Heart right ventricle (tissue), 16 donors: ENCODE results near the gene CNPPD1. TPM values are rescaled to one million over a fixed set of nuclear protein-coding genes. Genes with fewer than 3 reads are reported as not detected.
A peak's percentile ranks its signal among the peaks of the same experiment; 100 is the strongest.

Experiments used
- ATAC-seq, 8 donors: fragments of 200-7000 bp; cut with Tn5 transposase; one replicate each; pipeline ENCODE4 v1.9.1; 2020; ENCODE audit warnings: mild to moderate bottlenecking in 8 of 8, moderate library complexity in 8 of 8, moderate number of reproducible peaks in 1 of 8
- DNase-seq, 2 donors: peaks; one replicate each; pipeline ENCODE4 v3.0.0-alpha.2; 2020
- H3K27ac ChIP-seq, 10 donors: fragments of 200-600 bp; sonication (generic) in 2 of 10; one replicate each; pipeline versions ENCODE4 v1.5.0 to v1.8.0; 2020 to 2022; ENCODE audit warnings: mild to moderate bottlenecking in 3 of 10
- H3K27me3 ChIP-seq, 7 donors: fragments of 200-600 bp; one replicate each; pipeline ENCODE4 v1.8.0; 2021 to 2022; ENCODE audit warnings: mild to moderate bottlenecking in 2 of 7
- H3K36me3 ChIP-seq, 9 donors: fragments of 200-600 bp; sonication (generic) in 1 of 9; one replicate each; pipeline versions ENCODE4 v1.5.0 to v1.8.0; 2020 to 2022; ENCODE audit warnings: mild to moderate bottlenecking in 2 of 9
- H3K4me1 ChIP-seq, 9 donors: fragments of 200-600 bp; sonication (generic) in 1 of 9; one replicate each; pipeline versions ENCODE4 v1.5.0 to v1.8.0; 2020 to 2022; ENCODE audit warnings: mild to moderate bottlenecking in 4 of 9
- H3K4me3 ChIP-seq, 10 donors: fragments of 200-600 bp; sonication (generic) in 2 of 10; one replicate each; pipeline versions ENCODE4 v1.5.0 to v1.8.0; 2020 to 2022; ENCODE audit warnings: mild to moderate bottlenecking in 7 of 10, moderate library complexity in 2 of 10
- H3K9me3 ChIP-seq, 11 donors: fragments of 200-600 bp in 10 of 11; sonication (generic) in 2 of 11; one replicate each; pipeline versions ENCODE4 v1.5.0 to v1.8.0; 2013 to 2022; ENCODE audit warnings: mild to moderate bottlenecking in 2 of 11, control low read depth in 1 of 11, moderate library complexity in 1 of 11
- CTCF ChIP-seq, 9 donors: fragments of 200-600 bp; sonication (generic) in 2 of 9; IDR thresholded peaks; one replicate each; pipeline versions ENCODE4 v1.5.0 to v1.8.0; 2021 to 2022; ENCODE audit warnings: antibody characterized with exemption in 9 of 9, mild to moderate bottlenecking in 5 of 9, moderate library complexity in 1 of 9
- WGBS, 2 donors: extraction: QIAGEN DNeasy Blood & Tissue Kit; methylation state at CpG; one replicate each; pipeline ENCODE4 v1.1.7; 2013; ENCODE audit warnings: inconsistent platforms in 1 of 2; 5-methylcytosine and 5-hydroxymethylcytosine counted together
- intact Hi-C, 10 donors: fragments of 100-400 bp; cut with DNase I; formaldehyde crosslinking; loops; one replicate each; pipeline versions ENCODE4 v1.11.1 to v1.14.2; 2022
- polyA plus RNA-seq, 2 donors: library from polyadenylated mRNA; stranded (reverse); fragments of 200-250 nt; gene quantifications; one replicate each; pipeline ENCODE4 v1.2.3, GENCODE V29; 2013
- total RNA-seq, 10 donors: library from RNA; stranded (reverse); fragmentation: NEBNext Ultra II Directional in 3 of 10; extraction: Animal tissue kit (Norgen Biotek cat#: 25700) in 3 of 10; gene quantifications; one replicate each; pipeline versions ENCODE4 v1.2.1 to v1.2.4, GENCODE V29; 2021 to 2023
- donor health status: Arrhythmogenic right ventricular cardiomyopathy.
- donor health status: ischemic (EF 13 %, LVEDD 7.1; RV severe dilation, severe dysfunction).
- donor health status: healthy with polysubstance abuse.
- donor health status: DM: no; HTN: yes; CAD: no.
- donor health status: DM: no; HTN: no; CAD: no.
- donor health status: ischemic (EF 25% LVEDD 6.9; RV normal size, moderate dysfunction).
- donor health status: ischemic (EF 25% LVEDD 5.7; RV mildly dilated, moderate dysfunction).
- donor health status: healthy.
- donor health status: DM: yes; HTN: yes; CAD: no.
- donor health status: Ischemic cardiomyopathy.
- donor health status: ischemic (EF 35%, LVEDD 5.7; RV mildly dilated, moderate dysfunction).
- donor health status: nonischemic (EF 11% LVEDD 7.7; RV severe dilation, severe dysfunction).
- donor health status: DM: yes; HTN: yes; CAD: no.
- donor health status: PGD.
- donor health status: ischemic (EF 29% LVEDD 5.4; RV normal size, mild dysfunction).
- donor health status: nonischemic (EF 23%, LVEDD 6.1; RV moderate dilation, normal function).

CNPPD1 gene
- total and polyA plus RNA-seq, 12 donors: 35.5 to 84.7 (median 63.6) TPM

- peaks cover 11 to 52% (median 43%) of the 10 kb centered on the region in 9 donors for H3K4me1 ChIP-seq
- no peak overlapping the region for H3K4me3 ChIP-seq
- H3K9me3 ChIP-seq: no peaks in the 10 kb centered on the region
- no peak for ATAC-seq
- WGBS, 2 donors: 83 to 87% methylated on average over 7 of the region's 7 CpGs
- H3K27me3 ChIP-seq: no peaks in the 10 kb centered on the region
- intact Hi-C loops: loop anchor here in 6 of 10 donors (5.0 to 10.0 kb wide), 6 partner anchors 32 to 212 kb away; partner anchors contain the start of genes DNPEP (in 4 of the 6), ABCB6 (in 2 of the 6) and ZFAND2B (in 1 of the 6)
- H3K27ac ChIP-seq: no peak overlapping the region
- H3K36me3 ChIP-seq: peaks cover 0 to 46% (median 33%) of the 10 kb centered on the region in 9 donors
- DNase-seq: no peak
- no peak for TF ChIP-seq CTCF (IDR thresholded peaks at IDR 0.05)
Observed at GRCh38 chr2:219174801-219175200, 1.9 kb downstream of the CNPPD1 start.

GRCh38 chr2:219174146-219174545 lies 2.6 kb downstream of the CNPPD1 start:
- TF ChIP-seq CTCF (IDR thresholded peaks at IDR 0.05): no peak
- intact Hi-C loops: loop anchor here in 4 of 10 donors (5.0 to 10.0 kb wide), 3 partner anchors 33 to 211 kb away; partner anchors contain the start of genes DNPEP (in 2 of the 4) and ZFAND2B (in 1 of the 4)
- WGBS, 2 donors: 92 to 93% methylated on average over 3 of the region's 3 CpGs
- Histone ChIP-seq H3K27me3 (no peaks in the 10 kb centered on the region), H3K36me3 (peaks cover 0 to 40% (median 28%) of the 10 kb centered on the region in 9 donors), H3K4me3 (no peak overlapping the region), H3K9me3 (no peaks in the 10 kb centered on the region), H3K4me1 (peaks cover 8 to 46% (median 36%) of the 10 kb centered on the region in 9 donors), H3K27ac (no peak overlapping the region)
- ATAC-seq (no peak), DNase-seq (no peak)

- no peak for ATAC-seq
- Histone ChIP-seq H3K36me3 (peaks cover 0 to 40% (median 28%) of the 10 kb centered on the region in 9 donors), H3K4me3 (no peak overlapping the region), H3K9me3 (no peaks in the 10 kb centered on the region), H3K27ac (no peak overlapping the region), H3K4me1 (peaks cover 4 to 47% (median 27%) of the 10 kb centered on the region in 9 donors), H3K27me3 (no peaks in the 10 kb centered on the region)
- DNase-seq: no peak
- TF ChIP-seq CTCF (IDR thresholded peaks at IDR 0.05): no peak
- intact Hi-C loops: loop anchor here in 4 of 10 donors (5.0 to 10.0 kb wide), 3 partner anchors 34 to 212 kb away; partner anchors contain the start of genes DNPEP (in 2 of the 4) and ZFAND2B (in 1 of the 4)
- WGBS, 2 donors: 89% methylated on average over 6 of the region's 6 CpGs
Observed at GRCh38 chr2:219173176-219173575, 3.5 kb downstream of the CNPPD1 start.

- intact Hi-C loops: loop anchor here in 4 of 10 donors (5.0 to 10.0 kb wide), 3 partner anchors 35 to 212 kb away; partner anchors contain the start of genes DNPEP (in 2 of the 4) and ZFAND2B (in 1 of the 4)
- no peak for TF ChIP-seq CTCF (IDR thresholded peaks at IDR 0.05)
- DNase-seq: no peak
- Histone ChIP-seq H3K9me3 (no peaks in the 10 kb centered on the region), H3K27me3 (no peaks in the 10 kb centered on the region), H3K27ac (peak overlapping the region in 1 of 10 donors; percentile 72), H3K4me3 (no peak overlapping the region), H3K4me1 (peaks cover 4 to 45% (median 27%) of the 10 kb centered on the region in 9 donors), H3K36me3 (peaks cover 0 to 40% (median 28%) of the 10 kb centered on the region in 9 donors)
- 86 to 88% methylated on average over 16 of the region's 16 CpGs for WGBS, 2 donors
- no peak for ATAC-seq
Observed at GRCh38 chr2:219172231-219173154, 4.2 kb downstream of the CNPPD1 start.
